Right forelimb (tissue), 1 donor: ENCODE measurements around the gene MAP4.
"Not testable (repeated sequence)": the region's sequence is repeated elsewhere in the genome, so short reads cannot be mapped to it uniquely, and the experiment has no call there.

Experiments
- DNase-seq: peaks from one replicate; pipeline ENCODE4 v3.0.0-alpha.2; 2018

The MAP4 gene

GRCh38 chr3:47891613-47892005 is 124.6 kb downstream of the MAP4 start:
- DNase-seq: no peak

GRCh38 chr3:47890828-47891612 is 125.2 kb downstream of the MAP4 start:
- DNase-seq: no peak

DNA sequence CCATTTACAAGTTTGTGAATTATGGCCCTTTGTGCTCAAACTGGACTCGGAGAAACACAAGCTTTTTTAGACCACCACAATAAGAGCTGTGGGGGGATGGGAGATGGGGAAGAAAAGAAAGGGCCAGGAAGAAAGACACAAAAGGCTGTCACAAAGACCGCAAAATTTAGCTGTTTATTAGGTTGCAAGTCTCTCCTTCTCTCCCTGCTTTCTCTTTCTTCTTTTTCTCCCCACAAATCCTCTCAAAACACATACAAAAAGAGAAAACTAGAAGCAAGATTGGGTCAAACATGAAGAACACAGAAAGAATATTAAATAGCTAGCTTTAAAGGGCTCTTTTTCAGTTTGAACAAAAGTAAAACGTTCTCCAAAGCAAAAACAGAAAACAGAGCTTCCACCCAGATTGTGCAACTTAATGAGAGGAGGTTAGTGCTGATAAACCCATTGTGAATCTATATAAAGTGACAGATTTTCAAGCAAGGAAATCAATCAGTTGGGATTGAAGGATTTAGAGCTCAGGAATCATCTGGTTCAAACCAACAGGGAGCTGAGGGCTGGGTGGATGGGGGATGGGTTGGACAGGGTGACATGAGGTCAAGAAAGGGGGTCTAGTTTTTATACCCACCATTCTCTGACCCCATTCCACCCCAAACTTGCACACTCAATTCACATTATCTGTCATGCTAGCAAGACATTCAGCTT is 125.9 kb downstream of the MAP4 start:
- no peak for DNase-seq

GRCh38 chr3:47888986-47889757 is 127.0 kb downstream of the MAP4 start:
- no peak for DNase-seq

GRCh38 chr3:47887991-47888390 is 128.2 kb downstream of the MAP4 start:
- DNase-seq: not testable (repeated sequence)

- DNase-seq: no peak
Measured at GRCh38 chr3:47885168-47885567, 131.0 kb downstream of the MAP4 start.

- no peak for DNase-seq
Measured at GRCh38 chr3:47884603-47885002, 131.6 kb downstream of the MAP4 start.

DNA sequence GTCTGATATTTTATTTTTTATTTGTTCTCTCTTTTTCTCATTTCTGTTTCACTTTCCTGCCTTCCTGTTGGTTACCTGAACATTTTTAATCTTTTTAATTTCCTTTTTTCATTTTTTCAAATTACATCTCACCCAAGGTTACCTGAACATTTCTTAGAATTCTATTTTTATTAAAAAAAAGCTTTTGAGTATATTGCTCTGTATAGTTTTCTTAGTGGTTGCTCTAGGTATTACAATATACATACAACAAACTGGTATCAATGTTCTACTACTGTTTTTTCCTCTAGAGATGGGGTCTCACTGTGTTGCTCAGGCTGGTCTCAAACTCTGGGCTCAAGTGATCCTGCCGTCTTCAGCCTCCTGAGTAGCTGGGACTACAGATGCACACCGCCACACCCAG is 133.9 kb downstream of the MAP4 start:
- DNase-seq: no peak

DNA sequence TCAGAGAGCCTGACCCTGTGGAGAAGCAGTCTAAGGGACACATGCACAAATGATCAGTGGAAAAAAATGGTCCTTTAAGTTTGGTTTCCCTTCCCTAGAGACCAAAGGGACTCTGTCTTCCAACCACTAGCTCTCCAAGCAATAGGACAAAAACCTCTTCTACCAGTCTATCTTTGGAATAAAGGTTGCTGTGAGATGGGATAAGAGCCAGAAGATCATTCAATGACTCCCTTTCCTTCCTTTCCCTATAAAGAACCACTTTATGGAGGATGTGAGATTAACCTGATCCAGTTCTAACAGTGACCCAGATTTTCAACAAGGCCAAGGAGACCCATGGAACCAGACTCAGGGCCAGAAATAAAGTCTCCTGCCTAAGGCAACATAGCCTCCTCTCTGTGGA is 138.5 kb downstream of the MAP4 start:
- DNase-seq: no peak

- no peak for DNase-seq
Measured at GRCh38 chr3:47877290-47877689, 138.9 kb downstream of the MAP4 start.

- no peak for DNase-seq
Measured at GRCh38 chr3:47874913-47875312, 141.3 kb downstream of the MAP4 start.

DNA sequence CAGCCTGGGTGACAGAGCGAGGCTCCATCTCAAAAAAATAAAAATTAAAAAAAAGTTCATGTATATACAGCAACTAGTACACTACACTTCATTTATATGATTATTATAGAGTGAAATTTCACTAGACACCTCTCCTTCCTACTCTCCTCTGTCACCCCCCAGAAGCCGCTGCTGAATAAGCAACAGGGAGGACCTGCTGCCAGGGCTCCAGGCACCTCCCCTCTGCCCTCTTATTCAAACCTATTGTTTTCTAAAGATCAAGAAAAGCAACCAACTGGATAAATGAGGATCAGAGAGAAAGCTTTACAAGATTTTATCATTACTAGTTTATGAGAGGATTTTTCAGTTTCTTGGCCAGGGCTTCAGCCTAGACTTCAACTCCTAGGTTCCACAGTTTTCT is 141.8 kb downstream of the MAP4 start:
- DNase-seq: no peak

- DNase-seq: no peak
Measured at GRCh38 chr3:47872916-47873315, 143.3 kb downstream of the MAP4 start.

- no peak for DNase-seq
Measured at GRCh38 chr3:47871389-47871788, 144.8 kb downstream of the MAP4 start.

DNA sequence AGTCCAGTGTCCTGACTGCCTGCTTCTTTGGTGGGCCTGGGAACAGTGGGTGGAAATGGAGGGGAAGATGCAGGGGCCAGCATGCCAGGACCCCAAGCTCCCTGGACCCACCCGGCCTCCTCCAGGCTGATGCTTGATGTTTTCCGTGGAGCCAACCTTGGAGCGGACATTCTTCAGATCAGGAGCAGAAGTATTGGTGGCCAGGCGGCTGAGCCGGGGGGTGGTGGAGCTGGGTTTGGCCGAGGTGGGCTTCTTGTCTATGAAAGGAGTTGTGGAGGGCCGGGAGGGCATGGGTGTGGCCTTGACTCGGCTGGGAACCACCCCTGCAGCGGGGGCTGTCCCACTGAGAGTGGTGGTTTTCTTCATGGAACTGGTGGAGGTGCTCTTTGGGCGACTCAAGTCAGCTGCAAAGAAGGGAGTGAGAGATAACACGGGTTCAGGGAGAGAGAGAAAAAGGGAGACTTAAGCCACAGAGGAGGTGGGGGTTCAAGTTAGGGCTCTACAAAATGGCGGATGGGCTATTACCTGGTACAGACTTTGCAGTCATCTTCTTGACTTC is 145.4 kb downstream of the MAP4 start:
- no peak for DNase-seq

- no peak for DNase-seq
Measured at GRCh38 chr3:47870156-47870555, 146.1 kb downstream of the MAP4 start.

GRCh38 chr3:47868306-47868705 is 147.9 kb downstream of the MAP4 start:
- no peak for DNase-seq

DNA sequence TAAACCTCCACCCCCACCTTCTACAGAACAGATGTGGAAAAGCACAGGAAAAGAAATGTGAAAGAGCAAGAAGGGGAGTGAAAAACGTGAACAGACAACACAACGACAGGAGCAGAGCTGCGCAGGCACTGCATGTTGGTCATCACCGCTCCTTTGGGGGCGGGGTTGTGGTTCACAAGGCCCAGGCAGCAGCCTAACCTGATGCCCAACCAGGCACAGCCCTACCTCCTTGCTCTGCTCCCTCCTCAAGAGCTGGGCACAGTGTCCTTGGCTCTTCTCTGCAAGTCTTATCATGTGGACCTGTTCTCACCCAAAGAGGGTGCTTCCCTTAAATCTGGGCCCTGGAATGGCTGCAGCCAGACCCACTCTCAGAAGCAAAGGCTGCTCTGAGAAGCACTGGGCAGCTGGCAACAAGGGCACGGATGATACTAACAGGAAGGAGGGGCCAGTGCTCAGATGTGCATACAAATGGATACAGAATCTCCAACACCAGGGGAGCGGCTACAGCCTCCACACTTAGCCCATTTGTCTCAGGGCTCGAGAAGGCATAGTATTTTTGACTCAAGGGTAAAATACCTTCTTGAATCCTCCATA is 148.7 kb downstream of the MAP4 start:
- DNase-seq: no peak

DNA sequence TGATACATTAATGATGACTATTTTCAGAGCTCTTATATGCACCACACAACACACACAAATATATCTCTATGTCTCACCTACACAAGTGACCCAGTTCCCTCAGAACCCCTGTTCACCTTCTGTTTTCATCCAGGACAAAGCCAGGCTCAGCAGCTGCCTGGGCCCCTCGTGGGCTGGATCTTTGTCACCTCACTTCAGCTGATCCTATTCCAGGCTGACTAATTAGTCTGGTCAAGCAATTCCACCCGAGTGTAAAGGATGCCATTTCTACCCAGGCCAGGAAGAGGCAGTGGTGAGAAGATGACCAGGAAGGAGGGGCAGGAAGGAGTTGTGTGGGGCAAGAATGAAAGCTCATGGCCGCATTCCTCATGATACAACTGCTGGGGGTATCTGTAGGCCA is 151.0 kb downstream of the MAP4 start:
- DNase-seq: no peak

DNA sequence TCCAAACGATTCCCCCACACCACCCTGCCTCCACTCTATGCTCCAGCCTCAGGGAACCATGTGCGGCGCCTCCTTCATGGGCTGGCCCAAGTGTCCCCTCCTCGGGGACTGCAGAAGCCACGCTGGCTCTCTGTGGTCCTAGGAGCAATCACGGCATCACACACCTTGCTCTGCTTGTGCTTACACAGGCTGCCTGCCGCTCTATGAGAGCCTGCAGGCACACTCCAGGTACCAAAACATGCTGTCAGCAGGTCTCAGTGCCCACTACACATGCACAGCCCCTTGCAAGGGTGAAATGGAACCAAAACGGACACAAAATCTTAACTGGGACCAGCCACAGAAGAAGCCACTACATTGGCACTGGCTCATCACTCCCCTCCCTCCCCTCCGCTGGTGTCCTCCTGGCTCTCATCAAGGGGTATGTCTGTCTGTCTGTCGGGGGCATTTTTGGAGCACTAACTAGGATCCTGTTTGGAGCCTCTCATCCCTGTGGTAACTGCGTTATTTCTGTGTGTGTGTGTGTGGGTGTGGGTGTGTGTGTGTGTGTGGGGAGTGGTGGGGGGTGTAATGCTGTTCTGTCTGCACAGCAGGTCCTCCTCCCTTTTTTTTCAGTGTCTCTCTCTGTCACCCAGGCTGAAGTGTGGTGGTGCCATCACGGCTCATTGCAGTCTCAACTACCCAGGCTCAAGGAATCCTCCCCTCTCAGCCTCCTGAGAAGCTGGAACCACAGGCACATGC is 152.7 kb downstream of the MAP4 start:
- DNase-seq: no peak

DNA sequence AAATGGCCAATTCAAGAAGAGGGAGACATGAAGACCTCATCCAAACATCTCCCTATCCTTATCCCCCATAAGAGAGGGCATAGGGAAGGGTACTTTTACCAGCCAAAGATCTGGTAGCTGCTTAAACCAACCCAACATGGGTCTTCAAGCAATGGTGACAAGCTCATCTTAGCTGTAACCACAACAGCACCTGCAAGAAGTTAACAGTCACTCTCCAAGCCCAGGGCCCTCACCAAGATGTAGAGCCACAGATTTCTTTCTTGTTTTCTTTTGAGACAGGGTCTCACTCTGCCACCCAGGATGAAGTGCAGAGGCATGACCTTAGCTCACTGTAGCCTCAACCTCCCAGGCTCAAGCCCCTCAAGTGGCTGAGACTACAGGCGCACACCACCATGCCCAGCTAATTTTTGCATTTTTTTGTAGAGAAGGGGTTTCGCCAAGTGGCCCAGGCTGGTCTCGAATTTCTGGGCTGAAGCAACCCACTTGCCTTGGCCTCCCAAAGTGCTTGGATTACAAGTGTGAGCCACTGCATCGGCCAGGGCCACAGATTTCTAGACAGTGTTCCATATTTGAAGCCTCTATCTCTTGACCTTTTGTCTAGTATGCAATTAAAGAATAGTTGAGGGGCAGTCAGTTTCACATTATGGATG is 156.1 kb downstream of the MAP4 start:
- no peak for DNase-seq

- no peak for DNase-seq
Measured at GRCh38 chr3:47857151-47857550, 159.1 kb downstream of the MAP4 start.
